GM19239 (cell line): ENCODE results near the gene SNCB.
A peak's percentile ranks its signal among the peaks of the same experiment; 100 is the strongest.
"Not testable (repeated sequence)": the region's sequence is repeated elsewhere in the genome, so short reads cannot be mapped to it uniquely, and the experiment has no call there.

ENCODE experiments used
- DNase-seq: peaks from one replicate; pipeline ENCODE4 v3.0.0; 2011; ENCODE audit warnings: low spot score; ENCODE audit not compliant: insufficient read length
- FAIRE-seq: peaks from 2 replicates; lab custom pipeline; 2011; peaks lifted over from hg19 to GRCh38; lab: Jason Lieb, UNC

The SNCB gene

DNA sequence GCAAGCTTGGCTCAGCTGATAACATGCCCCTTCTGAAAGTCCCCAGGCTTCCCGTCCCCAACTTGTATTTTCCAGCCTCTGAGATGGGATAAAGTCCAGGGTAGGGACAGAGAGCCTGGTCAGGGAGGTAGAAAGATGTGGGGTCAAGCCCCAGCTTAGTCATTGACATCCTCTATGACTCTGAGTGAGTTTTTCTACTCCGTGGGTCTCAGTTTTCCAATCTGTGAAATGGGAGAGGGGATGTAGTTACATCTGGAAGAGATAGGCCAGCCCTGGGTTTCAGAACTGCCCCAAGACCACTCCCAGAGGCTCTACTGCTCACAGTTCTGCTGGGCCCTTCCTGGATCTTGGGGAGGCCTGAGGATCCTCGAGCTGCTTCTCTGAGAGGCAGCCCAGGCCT, 23.5 kb downstream of the SNCB start:
- DNase-seq (no peak), FAIRE-seq (no peak)

DNA sequence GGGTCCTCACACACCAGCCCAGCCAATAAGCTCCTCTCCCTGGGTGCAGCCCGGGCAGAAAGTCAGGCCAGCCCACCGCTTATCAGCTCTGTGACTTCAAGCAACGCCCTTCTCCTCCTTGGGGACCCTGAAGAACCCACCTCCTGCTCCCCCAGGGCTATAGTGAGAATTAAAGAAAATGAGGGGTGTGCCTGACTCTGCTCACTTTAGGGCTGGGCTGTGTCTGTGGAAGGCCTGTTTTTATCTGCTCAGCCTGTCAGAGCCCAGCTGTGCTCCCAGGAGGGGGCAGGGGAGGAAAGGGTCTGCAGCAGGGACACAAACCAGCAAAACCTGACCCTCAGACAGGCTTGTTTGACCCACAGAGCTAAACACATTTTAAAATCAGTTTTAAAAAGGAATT, 24.3 kb downstream of the SNCB start:
- DNase-seq (no peak), FAIRE-seq (no peak)

DNA sequence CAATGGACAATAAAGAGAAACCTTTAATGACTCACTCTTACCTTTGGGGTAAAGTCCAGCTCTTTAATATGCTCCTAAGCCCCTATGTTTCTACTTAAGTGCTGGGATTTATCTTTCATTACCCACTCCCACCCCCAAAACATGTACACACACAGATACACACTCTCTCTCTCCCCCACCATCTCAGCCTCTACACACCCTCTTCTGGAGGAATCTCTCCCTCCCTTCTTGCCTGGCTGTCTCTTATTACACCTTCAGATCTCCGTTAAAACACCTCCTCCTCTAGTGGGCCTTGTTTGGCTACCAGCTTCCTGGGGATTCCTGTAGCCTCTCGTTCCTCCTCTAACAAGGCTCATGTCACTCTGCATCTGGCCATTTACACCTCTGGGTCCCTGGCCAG, 27.2 kb downstream of the SNCB start:
- DNase-seq (no peak), FAIRE-seq (no peak)

- FAIRE-seq = no peak
- DNase-seq = no peak
Measured at GRCh38 chr5:176601901-176602482, 28.3 kb downstream of the SNCB start.

DNA sequence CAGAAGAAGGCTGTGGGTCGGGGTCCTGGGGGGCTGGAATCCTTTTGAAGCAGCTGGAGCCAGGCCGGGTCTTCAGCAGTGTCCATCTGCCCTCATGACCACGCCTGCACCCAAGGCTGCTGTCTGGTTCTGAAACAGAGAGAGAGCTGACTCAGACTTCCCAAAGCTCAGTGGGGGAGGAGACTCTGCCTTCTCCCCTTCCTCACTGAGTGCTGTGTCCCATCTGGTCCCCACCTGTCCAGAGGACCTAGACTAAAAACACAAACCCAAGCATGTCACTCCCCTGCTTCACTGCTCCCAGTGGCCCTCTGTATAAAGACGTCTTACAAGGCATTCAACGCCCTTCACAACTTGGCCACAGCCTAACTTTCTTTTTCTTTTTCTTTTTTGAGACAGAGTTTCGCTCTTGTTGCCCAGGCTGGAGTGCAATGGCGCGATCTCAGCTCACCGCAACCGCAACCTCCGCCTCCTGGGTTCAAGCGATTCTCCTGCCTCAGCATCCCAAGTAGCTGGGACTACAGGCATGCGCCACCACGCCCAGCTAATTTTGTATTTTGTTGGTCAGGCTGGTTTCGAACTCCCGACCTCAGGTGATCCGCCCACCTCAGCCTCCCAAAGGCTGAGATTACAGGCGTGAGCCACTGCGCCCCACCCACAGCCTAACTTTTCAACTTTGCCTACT, 30.4 kb downstream of the SNCB start:
- FAIRE-seq = not testable (repeated sequence)

DNA sequence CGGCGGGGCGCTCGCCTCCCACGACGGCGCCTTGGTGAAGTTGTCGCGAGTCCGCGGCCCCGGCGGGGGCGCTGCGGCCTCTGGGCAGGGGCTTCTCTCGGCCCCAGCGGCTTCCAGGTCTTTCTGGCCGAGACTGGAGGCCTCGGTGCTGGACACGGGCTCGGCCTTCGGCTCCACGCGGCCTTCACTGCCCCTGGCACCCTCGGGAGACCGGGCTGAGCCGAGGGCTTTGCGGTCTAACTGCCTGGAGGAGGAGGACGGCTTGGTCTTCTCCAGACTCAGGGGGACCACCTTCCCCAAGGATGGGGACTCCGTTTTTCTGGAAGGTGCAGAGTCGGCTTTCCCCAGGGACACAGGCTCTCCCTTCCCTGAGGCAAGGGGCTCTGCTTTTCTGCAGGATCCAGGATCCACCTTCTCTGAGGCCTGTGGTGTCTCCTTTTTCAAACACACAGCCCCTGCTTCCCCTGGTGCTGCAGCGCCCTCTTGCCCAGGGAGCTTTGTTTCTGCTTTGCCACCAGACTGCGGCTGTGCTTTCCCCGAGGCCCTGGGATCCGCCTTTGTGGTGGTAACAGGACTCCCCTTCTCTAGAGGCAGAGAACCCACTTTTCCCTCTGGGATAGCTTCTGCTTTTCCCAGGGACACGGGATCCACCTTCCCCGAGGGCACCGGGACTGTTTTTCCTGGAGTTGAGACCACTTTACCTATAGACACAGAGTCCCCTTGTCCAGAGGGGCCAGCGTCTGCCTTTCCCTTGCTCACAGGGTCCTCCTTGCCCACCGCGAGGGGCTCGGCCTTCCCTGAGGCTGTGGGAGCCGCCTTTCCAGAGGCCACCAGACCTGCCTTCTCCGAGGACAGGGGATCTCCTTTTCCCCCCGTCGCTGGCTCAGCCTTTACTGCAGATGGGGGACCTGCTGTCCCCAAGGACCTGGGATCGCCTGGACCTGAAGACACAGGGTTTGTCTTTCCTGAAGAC, 32.6 kb downstream of the SNCB start:
- DNase-seq (no peak), FAIRE-seq (no peak)

More for the DNA sequence above, 30.4 kb downstream of the SNCB start:
- not testable (repeated sequence) for DNase-seq

- DNase-seq = peak; percentile 75
- FAIRE-seq = no peak
Measured at GRCh38 chr5:176596689-176597416, 33.5 kb downstream of the SNCB start.

DNA sequence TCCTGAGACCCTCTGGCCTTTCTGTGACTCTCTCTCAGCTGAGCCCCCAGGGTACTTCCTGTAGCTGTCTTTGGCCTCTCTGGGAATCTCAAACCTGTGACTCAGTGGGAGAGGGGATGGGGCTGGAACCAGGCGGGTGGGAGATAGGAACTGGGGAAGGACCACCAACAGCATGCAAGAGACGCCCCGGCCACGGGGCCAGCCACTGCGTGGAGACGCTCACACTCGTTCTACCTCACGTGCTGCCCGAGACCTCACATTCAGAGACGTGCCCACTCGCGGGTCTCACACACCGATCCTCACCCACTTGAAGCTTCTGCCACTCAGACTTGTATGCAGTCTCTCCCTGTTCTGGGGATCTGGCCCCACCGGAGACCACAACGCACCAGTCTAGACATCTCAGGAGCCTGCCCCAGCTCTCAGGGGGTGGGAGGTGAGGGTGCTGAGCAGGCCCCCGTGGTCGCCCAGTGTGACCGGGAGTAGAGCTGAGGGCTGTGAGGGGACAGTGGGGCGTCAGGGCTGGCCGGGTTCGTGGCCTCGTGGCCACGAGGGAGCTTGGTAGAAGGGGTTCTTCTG, 34.2 kb downstream of the SNCB start:
- FAIRE-seq (no peak), DNase-seq (no peak)

DNA sequence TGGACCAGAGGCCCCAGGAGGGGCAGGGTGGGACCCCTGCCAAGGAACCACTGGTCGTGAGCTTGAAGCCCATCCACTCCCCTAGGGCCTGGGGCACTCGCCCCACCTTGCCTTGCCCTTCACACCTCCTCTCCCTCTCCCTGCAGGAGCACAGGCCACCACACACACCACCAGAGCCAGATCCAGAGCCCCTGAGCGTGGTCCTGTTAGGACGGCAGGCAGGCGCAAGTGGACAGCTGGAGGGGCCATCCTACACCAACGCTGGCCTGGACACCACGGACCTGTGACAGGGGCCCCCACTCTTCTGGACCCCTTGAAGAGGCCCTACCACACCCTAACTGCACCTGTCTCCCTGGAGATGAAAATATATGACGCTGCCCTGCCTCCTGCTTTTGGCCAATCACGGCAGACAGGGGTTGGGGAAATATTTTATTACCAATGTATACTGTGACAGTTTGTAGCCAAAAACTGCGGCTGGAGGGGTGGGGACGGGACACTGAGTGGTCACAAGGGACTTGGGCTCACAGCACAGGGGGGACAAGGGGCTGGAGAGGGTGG, 34.9 kb downstream of the SNCB start:
- DNase-seq (no peak), FAIRE-seq (no peak)

DNA sequence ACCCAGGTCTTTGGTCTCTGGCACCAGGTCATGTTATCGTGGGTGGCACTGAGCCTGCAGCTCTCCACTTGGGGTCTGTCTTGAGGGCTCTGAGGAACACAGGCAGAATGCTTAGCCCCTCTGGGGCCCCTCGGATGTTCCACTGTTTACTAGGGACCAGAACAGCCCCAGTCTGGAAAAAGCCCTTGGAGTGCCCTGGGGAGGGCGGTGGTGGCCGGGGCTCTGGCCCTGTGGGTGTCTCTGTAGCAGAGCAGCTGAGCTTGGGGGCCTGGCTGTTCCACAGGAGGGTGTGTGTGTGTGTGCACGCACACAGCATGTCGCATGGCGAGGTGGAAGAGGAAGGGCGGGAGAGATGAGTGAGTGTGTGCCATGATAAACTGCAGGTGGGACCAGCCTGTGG, 35.8 kb downstream of the SNCB start:
- no peak for FAIRE-seq
- DNase-seq = no peak

DNA sequence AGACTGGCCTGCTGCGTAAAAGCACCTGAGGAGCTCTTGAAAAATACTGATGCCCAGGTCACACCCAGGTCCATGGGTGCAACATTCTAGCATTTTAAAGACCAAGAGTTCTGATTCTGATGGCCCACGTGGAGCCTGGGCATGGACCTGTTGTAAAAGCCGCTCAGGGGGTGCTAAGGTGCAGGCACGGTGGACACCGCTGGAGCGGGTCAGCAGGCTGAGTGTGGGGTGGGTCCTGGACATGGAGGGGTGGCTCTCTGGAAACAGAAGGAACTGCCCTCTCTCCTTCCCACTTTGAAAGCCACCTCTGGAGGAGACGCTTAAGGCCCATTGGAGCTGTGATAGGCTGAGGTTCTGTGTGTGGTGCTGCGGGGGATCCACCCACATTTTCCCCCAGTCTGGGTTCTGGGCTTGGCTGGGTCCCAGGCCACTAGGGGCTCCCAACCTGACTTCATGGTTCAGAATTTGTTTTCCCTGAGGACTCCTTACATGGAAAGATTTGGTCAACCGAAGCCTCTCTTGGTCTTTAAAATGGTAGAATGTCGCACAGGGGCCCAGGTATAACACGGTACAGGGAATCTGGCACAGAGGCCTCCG, 37.0 kb downstream of the SNCB start:
- DNase-seq (no peak), FAIRE-seq (no peak)

GRCh38 chr5:176592573-176592972, 37.8 kb downstream of the SNCB start:
- DNase-seq (no peak), FAIRE-seq (no peak)

DNA sequence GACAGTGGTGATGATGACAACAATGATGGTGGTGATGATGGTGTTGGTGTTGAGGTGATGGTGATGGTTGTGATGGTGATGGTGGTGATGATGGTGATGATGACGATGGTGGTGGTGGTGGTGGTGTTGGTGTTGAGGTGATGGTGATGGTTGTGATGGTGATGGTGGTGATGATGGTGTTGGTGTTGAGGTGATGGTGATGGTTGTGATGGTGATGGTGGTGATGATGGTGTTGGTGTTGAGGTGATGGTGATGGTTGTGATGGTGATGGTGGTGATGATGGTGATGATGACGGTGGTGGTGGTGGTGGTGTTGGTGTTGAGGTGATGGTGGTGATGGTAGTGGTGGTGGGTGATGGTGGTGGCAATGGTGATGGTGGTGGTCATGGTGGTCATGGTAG, 38.7 kb downstream of the SNCB start:
- not testable (repeated sequence) for DNase-seq, FAIRE-seq

DNA sequence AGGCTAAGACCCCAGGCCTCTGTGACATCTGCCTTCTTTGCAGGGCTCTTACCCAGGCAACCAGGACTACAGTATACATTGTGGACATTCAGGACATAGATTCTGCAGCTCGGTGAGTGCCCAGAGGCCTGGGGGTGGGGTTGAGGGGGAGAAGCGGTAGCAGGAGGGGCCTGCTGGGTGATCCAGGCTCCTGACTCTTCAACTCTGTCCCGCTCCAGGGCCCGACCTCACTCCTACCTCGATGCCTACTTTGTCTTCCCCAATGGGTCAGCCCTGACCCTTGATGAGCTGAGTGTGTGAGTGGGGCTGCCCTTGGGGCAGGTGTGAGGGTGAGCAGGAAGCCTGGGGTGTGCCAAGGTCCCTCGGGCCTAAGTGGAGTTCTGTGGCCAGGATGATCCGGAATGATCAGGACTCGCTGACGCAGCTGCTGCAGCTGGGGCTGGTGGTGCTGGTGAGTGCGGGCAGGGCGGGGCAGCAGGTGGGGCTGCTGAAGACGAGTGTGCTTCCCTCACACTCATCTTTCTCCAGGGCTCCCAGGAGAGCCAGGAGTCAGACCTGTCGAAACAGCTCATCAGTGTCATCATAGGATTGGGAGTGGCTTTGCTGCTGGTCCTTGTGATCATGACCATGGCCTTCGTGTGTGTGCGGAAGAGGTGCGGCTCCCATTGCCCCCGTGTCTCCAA, 40.2 kb downstream of the SNCB start:
- DNase-seq (no peak), FAIRE-seq (no peak)

DNA sequence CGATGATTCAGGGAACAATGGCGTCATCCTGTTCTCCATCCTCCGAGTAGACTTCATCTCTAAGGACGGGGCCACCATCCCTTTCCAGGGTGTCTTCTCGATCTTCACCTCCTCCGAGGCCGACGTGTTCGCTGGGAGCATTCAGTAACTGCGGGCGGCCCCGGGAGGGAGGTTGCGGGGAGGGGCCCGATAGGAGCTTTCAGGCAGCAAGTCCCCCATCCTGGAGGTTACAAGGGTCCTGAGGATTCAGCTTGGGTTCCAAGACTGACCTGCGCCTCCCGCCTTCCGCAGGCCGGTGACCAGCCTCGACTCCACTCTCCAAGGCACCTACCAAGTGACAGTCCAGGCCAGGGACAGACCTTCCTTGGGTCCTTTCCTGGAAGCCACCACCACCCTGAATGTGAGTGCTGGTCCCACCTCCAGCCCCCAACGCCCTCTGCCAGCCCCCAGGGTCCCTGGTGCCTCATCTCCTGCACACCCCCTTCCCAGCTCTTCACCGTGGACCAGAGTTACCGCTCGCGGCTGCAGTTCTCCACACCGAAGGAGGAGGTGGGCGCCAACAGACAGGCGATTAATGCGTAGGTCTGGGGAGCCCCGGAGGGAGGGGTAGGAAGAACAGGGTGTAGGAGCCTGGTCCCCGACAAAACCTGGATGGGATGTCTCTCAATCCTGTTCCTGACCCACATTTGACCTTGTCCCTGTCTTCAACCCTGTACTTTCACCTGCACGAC, 41.1 kb downstream of the SNCB start:
- DNase-seq (no peak), FAIRE-seq (no peak)

GRCh38 chr5:176588297-176588696, 42.0 kb downstream of the SNCB start:
- DNase-seq (no peak), FAIRE-seq (no peak)

GRCh38 chr5:176587398-176587797, 42.9 kb downstream of the SNCB start:
- no peak for DNase-seq
- no peak for FAIRE-seq

GRCh38 chr5:176583076-176583475, 47.3 kb downstream of the SNCB start:
- FAIRE-seq = no peak
- no peak for DNase-seq
